Neural progenitor cell (in vitro differentiated cells): Measurements from ENCODE around the gene PTGES2.

Experiments used
- CTCF ChIP-seq: fragments of 200-600 bp; sonication (generic); IDR thresholded peaks from 2 replicates; pipeline ENCODE4 v1.5.1; 2017; ENCODE audit warnings: antibody characterized with exemption, mild to moderate bottlenecking
- EZH2 ChIP-seq: fragments of 200-600 bp; sonication (generic); IDR thresholded peaks from 2 replicates; pipeline ENCODE4 v1.6.1; 2017; ENCODE audit warnings: antibody characterized with exemption, mild to moderate bottlenecking, moderate library complexity

- TF ChIP-seq CTCF (no peak), EZH2 (no peak)
These were observed 16.2 kb upstream of the PTGES2 start for GRCh38 chr9:128143525-128144238.
